ENCODE measurements around the gene STAT4.

- TF ChIP-seq POLR2A (IDR thresholded peaks at IDR 0.05; ENCODE audit: low read depth, low read length) (no peak), POLR2AphosphoS5 (IDR thresholded peaks at IDR 0.05; ENCODE audit: low read depth, low read length) (no peak)
Observed at GRCh38 chr2:191069606-191070005, 81.2 kb downstream of the STAT4 start.
